ENCODE results near the gene TMEM63C. TPM values are rescaled to one million over a fixed set of nuclear protein-coding genes. Genes with fewer than 3 reads are reported as not detected.
A peak's percentile ranks its signal among the peaks of the same experiment; 100 is the strongest.

Gene TMEM63C
- total RNA-seq, 1 experiment from 2014 or later, result 9.3 TPM

- Mint-ChIP-seq H3K27me3 (ENCODE audit: insufficient read depth, unreplicated experiment) (no peaks in the 10 kb centered on the region), H3K36me3 (ENCODE audit: insufficient read depth, unreplicated experiment) (peaks cover 9% of the 10 kb centered on the region), H3K27ac (ENCODE audit: low read depth, unreplicated experiment) (peak overlapping the region; percentile 89), H3K9me3 (ENCODE audit: unreplicated experiment) (no peaks in the 10 kb centered on the region), H3K4me3 (ENCODE audit: unreplicated experiment) (no peak overlapping the region), H3K4me1 (ENCODE audit: insufficient read depth, unreplicated experiment) (peaks cover 38% of the 10 kb centered on the region)
- CTCF ChIA-PET, result interaction anchor here (0.8 to 7.6 kb wide), 3 partner anchors 25 to 128 kb away, joined by 3 to 44 read pairs (median 12); no protein-coding TSS in a partner anchor
- POLR2A ChIA-PET, result interaction anchor here (1.0 to 1.8 kb wide), 5 partner anchors 11 to 189 kb away, joined by 3 to 9 read pairs (median 5); partner anchors contain the start of genes SAMD15 and TMED8
- intact Hi-C loops (cut with micrococcal nuclease), result no loop called here
- no peak for TF ChIP-seq CTCF (IDR thresholded peaks at IDR 0.05; ENCODE audit: unreplicated experiment)
- BruUV-seq (replicated peaks), result no TSS peak
- DNase-seq (ENCODE audit: unreplicated experiment), result no peak
These were observed 6.0 kb downstream of the TMEM63C start for GRCh38 chr14:77187649-77188012.

- TF ChIP-seq CTCF (IDR thresholded peaks at IDR 0.05; ENCODE audit: unreplicated experiment), result no peak
- ChIA-PET CTCF (interaction anchor here (1.0 to 2.7 kb wide), 5 partner anchors 18 to 314 kb away, joined by 3 to 12 read pairs (median 5); no protein-coding TSS in a partner anchor), POLR2A (interaction anchor here (1.2 kb wide), 1 partner anchor 17 kb away, joined by 3 read pairs; no protein-coding TSS in a partner anchor)
- Mint-ChIP-seq H3K4me3 (ENCODE audit: unreplicated experiment) (no peak overlapping the region), H3K27me3 (ENCODE audit: insufficient read depth, unreplicated experiment) (no peaks in the 10 kb centered on the region), H3K4me1 (ENCODE audit: insufficient read depth, unreplicated experiment) (peaks cover 29% of the 10 kb centered on the region), H3K27ac (ENCODE audit: low read depth, unreplicated experiment) (no peak overlapping the region), H3K36me3 (ENCODE audit: insufficient read depth, unreplicated experiment) (no peaks in the 10 kb centered on the region), H3K9me3 (ENCODE audit: unreplicated experiment) (no peaks in the 10 kb centered on the region)
- intact Hi-C loops (cut with micrococcal nuclease), result no loop called here
- no TSS peak for BruUV-seq (replicated peaks)
- no peak for DNase-seq (ENCODE audit: unreplicated experiment)
These were observed 7.9 kb downstream of the TMEM63C start for GRCh38 chr14:77189479-77189878.

- POLR2A ChIA-PET, result interaction anchor here (0.6 to 0.7 kb wide), 2 partner anchors 92 to 116 kb away, joined by 3 to 6 read pairs; partner anchors contain the start of gene CIPC
- no peaks in the 10 kb centered on the region for H3K36me3 Mint-ChIP-seq (ENCODE audit: insufficient read depth, unreplicated experiment)
- H3K27me3 Mint-ChIP-seq (ENCODE audit: insufficient read depth, unreplicated experiment), result no peaks in the 10 kb centered on the region
- peaks cover 19% of the 10 kb centered on the region for H3K4me1 Mint-ChIP-seq (ENCODE audit: insufficient read depth, unreplicated experiment)
- BruUV-seq (replicated peaks), result no TSS peak
- H3K9me3 Mint-ChIP-seq (ENCODE audit: unreplicated experiment), result no peaks in the 10 kb centered on the region
- DNase-seq (ENCODE audit: unreplicated experiment), result no peak
- no peak overlapping the region for H3K4me3 Mint-ChIP-seq (ENCODE audit: unreplicated experiment)
- TF ChIP-seq CTCF (IDR thresholded peaks at IDR 0.05; ENCODE audit: unreplicated experiment), result no peak
- intact Hi-C loops (cut with micrococcal nuclease), result no loop called here
- no peak overlapping the region for H3K27ac Mint-ChIP-seq (ENCODE audit: low read depth, unreplicated experiment)
- CTCF ChIA-PET, result interaction anchor here (0.6 to 1.7 kb wide), 6 partner anchors 16 to 124 kb away, joined by 3 to 7 read pairs (median 4); no protein-coding TSS in a partner anchor
These were observed 9.4 kb downstream of the TMEM63C start for GRCh38 chr14:77190977-77191376.

GRCh38 chr14:77194706-77195105 lies 13.1 kb downstream of the TMEM63C start:
- Mint-ChIP-seq H3K4me3 (ENCODE audit: unreplicated experiment) (no peak overlapping the region), H3K27me3 (ENCODE audit: insufficient read depth, unreplicated experiment) (no peaks in the 10 kb centered on the region), H3K27ac (ENCODE audit: low read depth, unreplicated experiment) (no peak overlapping the region), H3K36me3 (ENCODE audit: insufficient read depth, unreplicated experiment) (no peaks in the 10 kb centered on the region), H3K4me1 (ENCODE audit: insufficient read depth, unreplicated experiment) (no peaks in the 10 kb centered on the region), H3K9me3 (ENCODE audit: unreplicated experiment) (no peaks in the 10 kb centered on the region)
- no peak for DNase-seq (ENCODE audit: unreplicated experiment)
- CTCF ChIA-PET, result interaction anchor here (0.7 to 0.9 kb wide), 2 partner anchors 17 to 42 kb away, joined by 3 to 6 read pairs; no protein-coding TSS in a partner anchor
- no TSS peak for BruUV-seq (replicated peaks)
- no peak for TF ChIP-seq CTCF (IDR thresholded peaks at IDR 0.05; ENCODE audit: unreplicated experiment)
- intact Hi-C loops (cut with micrococcal nuclease), result no loop called here
- POLR2A ChIA-PET, result interaction anchor here (2.5 kb wide), 1 partner anchor 10 kb away, joined by 8 read pairs; no protein-coding TSS in a partner anchor
